ENCODE data around the gene OSBPL6.

The OSBPL6 gene

GRCh38 chr2:178277741-178278197 is 83.5 kb downstream of the OSBPL6 start:
- DNase-seq = no peak

DNA sequence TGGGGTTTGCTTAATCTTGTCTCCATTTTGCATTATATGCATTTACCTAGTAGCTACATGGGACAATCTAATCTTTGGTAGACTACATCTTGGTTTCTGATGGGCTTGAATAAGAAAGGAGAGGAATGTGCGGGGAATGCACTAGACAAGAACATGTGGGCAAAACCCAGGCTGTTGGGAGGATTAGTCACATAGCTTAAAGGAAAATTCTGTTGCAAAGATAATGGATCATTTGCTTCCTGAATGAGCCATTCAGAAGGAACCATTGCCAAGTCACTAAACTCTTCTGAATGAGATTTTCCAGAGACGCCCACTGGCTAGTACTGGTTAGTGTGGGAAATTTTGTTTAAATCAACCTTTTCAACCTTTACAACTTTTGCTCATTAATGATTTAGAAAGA is 84.8 kb downstream of the OSBPL6 start:
- DNase-seq = no peak

DNA sequence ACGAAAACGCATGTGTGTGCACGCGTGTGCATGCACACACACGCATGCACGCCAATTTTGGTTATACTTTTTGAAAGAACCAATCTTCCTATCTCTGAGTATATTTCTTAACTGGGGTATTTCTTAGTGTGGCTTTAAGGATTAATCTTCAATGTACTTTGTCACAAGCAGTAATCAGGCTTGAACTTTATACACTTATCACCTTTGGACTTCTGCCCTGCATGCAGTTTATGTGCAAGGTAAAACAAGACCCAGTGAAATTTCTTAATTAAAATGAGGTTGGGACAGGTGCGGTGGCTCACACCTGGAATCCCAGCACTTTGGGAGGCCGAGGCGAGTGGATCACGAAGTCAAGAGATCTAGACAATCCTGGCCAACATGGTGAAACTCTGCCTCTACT is 85.3 kb downstream of the OSBPL6 start:
- DNase-seq = no peak

- DNase-seq = peak; percentile 83
These were observed 86.0 kb downstream of the OSBPL6 start for GRCh38 chr2:178280244-178280852.

DNA sequence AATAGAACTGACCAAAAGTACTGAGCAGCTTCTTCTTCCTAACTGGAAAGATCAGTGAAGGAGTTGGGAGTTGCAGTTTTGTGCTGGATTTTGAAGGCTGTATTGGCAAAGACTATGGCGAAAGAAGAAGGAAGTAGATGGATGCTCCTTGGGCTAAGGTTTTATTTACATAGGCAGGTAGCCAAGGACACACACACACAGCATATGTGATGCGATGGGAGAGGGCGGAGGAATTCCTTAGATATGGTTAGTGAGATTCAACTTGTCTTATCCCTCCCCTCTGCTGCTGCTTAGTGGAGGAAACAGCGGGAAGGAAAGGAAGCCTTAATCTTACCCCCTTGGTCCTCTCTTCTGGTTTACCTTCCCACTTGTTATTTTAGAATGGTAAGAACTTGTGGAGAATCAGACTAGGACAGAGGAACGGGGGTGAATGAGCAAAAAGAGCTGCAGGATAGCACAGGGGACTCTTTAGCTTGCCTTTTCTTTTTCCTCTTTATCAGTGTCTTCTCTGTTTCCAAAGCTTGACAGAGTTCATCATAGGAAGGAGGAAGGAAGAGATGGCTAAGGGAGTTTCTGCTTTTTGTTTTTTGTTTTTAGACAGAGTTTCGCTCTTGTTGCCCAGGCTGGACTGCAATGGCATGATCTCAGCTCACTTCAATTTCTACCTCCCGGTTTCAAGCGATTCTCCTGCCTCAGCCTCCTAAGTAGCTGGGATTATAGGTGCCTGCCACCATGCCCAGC is 87.9 kb downstream of the OSBPL6 start:
- no peak for DNase-seq

DNA sequence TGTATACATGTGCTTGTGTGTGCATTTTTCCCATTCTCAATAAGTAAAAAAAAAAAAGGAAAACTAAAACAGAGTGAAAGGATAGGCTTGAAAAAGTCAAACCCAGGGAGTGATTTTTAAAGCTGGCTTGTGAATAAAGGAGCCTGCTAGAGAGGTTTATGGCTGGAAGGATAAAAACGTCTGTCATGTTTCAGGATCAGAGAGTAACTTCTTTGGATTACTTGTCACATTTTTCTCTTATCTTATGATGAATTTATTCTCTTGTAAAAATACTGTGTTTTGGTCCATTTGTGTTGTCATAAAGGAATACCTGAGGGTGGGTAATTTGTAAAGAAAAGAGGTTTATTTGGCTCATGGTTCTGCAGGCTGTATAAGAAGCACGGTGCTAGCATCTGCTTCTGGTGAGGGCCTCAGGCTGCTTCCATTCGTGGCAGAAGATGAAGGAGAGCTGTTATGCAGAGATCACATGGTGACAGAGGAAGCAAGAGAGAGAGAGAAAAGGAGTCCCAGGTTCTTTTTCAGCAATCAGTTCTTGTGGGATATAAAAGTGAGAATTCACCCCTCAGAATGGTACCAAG is 89.1 kb downstream of the OSBPL6 start:
- no peak for DNase-seq

DNA sequence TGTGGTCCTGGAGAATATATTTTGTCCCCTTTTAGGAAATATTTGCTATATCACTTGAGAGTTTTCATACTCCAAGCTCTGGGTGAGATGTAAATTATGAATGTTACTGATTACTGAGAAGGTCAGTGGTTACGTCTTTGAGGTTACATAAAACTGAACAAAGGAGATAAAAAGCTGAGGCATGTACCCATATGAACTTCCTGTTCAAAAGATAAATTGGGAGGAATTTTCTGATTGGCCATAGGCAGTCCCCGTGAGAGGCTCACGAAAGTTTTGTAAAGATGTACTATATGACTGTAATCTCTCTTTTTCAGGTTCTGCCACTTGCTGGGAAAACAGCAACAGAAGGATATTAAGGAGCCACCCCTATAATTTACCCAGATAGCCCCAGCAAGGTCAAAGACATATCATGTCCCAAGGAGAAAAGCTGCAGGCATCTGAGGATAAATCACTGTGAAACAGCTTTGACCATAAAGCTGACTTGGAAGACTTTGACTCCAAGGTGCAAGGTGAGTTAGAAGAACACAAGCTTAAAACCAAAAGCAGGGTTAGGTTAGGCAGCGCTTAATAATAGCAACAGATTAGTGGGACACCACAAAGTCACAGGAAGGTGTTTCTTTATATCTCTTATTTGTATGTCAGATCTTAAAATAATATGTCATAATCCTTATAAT is 90.4 kb downstream of the OSBPL6 start:
- peak; percentile 89 for DNase-seq

DNA sequence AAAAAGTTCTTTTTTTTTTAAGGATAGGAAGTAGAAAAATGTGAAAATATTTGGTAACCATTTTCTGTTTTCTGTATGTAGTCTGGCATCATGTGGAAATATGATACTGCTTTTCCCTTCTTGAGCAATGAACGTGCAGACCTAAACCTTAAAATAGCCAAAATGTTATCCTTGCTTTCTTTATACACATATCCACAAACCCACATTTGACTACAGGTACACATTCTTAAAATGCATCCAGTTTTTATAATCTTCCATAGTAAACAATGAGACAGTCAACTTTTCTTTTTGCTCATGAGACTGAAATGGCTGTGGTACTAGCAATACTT is 90.9 kb downstream of the OSBPL6 start:
- DNase-seq = no peak

- DNase-seq = no peak
These were observed 92.3 kb downstream of the OSBPL6 start for GRCh38 chr2:178286636-178287035.

GRCh38 chr2:178287652-178288344 is 93.5 kb downstream of the OSBPL6 start:
- no peak for DNase-seq

- DNase-seq = no peak
These were observed 97.4 kb downstream of the OSBPL6 start for GRCh38 chr2:178291703-178292102.

DNA sequence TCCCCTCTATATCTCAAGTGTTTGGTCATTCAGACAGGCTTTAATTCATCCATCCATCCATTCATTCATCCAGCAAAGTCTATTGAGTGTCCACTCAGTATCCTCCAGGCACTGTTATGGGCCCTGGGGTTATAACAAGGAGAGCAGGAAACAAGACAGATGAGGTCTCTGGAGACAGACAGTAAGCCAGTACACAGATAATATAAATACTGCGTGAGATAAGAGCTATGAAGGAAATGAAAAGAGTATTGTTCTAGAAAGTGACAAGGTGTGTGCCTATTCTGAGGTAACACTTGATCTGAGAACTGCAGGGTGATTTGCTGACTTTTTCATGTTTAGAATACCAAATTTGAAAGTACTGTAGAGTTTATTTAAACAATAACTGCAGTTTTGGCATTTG is 98.3 kb downstream of the OSBPL6 start:
- no peak for DNase-seq

GRCh38 chr2:178295115-178295514 is 100.8 kb downstream of the OSBPL6 start:
- DNase-seq = no peak

- DNase-seq = no peak
These were observed 101.6 kb downstream of the OSBPL6 start for GRCh38 chr2:178295906-178296305.

GRCh38 chr2:178296394-178297090 is 102.2 kb downstream of the OSBPL6 start:
- no peak for DNase-seq

DNA sequence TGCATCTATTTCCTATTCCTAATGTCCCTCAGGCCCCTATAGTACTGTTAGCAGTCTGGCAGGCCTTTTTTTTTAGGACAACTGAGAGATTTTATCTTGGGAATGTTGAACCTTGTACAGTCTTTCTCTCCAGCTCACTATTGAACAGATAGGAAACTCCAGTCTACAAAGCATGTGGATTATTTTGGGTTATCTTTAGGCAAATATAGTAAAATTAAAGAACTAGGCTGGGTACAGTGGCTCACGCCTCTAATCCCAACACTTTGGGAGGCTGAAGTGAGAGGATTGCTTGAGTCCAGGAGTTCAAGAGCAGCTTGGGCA is 102.7 kb downstream of the OSBPL6 start:
- DNase-seq = no peak

DNA sequence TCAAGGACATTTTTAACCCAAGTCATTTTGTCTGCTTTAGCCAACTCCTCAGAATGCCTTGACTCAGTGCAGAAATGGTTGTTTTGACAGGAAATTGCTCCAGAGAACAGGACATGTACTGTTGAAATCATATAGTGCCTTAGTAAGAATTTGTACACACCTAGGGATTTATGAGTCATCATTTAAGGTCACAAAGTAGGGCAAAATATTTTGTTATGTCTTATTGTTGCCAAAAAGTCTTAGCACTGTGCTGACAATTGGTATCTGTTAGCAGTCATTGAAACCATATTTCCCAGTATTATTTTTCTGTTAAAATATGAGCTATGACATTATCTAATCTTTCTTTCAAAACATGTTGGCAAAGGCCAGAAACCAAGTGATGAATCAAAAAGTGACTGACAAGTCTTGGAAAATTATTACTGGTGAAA is 104.5 kb downstream of the OSBPL6 start:
- peak; percentile 33 for DNase-seq

DNA sequence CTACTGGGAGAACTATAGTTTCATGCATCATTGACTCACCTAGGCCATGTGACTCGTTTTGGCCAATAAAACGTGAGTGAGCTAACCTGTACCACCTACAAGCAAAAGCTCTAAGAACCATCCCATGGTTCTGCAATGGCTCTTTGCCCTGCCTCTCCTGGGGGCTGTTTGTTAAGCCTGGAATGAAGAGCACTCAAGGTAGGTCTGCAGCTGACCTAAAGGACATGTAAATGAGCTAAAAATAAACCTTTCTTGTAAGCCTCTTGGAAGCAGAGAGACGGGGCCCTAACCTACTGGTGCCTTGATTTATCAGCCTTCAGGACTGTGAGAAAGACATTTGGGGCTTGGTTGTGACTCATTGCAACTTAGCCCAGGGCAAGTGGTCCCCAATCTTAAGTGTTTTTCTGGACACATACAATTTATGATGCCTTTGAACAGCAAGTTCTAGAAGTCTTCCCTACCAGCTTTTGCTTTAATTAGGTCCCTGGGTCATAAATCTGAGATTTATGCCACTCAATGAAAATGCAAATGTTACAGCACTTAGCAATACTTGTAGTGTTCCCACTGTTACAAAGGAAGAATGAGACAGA is 107.4 kb downstream of the OSBPL6 start:
- DNase-seq = no peak

- DNase-seq = no peak
These were observed 110.0 kb downstream of the OSBPL6 start for GRCh38 chr2:178304333-178304732.

DNA sequence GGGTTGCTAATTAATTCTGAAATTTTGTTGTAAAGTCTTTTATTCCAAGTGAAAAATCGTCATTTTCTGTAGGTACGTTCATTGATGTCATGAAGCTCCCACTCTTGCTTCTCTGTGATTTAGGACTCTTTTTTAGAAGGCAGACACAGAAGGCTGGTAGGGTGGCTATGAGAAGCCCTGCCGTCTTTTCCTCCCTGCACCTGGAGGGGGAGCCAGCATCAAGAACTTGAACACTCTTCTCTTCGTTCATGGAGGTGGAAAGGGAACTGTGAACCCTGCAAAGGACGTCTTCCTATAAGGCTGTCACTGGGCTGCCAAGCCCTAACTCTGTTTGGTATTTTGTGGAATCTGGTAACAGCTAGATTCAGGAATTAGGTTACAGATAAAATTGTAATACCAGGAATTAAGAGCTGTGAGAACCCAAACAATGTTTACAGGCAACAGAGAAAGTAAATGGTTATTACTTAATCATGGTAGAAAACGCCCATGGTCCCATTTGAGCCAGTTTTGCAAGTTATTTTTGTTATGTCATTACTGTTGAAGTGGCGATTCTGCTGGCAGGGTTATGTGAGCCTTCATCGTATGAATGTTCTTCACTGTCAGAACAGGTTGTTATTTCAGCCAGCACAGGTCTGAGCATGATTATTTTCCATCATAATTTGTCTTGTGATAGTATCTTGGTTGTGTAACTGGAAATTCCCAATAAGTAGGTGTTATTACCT is 112.2 kb downstream of the OSBPL6 start:
- DNase-seq = peak; percentile 85

- DNase-seq = no peak
These were observed 113.3 kb downstream of the OSBPL6 start for GRCh38 chr2:178307650-178308049.

GRCh38 chr2:178309541-178309940 is 115.2 kb downstream of the OSBPL6 start:
- no peak for DNase-seq

Measured in hematopoietic multipotent progenitor cell treated with erythropoietin and hydrocortisone succinate and interleukin-3 and kit ligand, for 6 days (in vitro differentiated cells).